HG03354 (cell line): ENCODE measurements around the gene ECHS1.
"Not testable (repeated sequence)": the region's sequence is repeated elsewhere in the genome, so short reads cannot be mapped to it uniquely, and the experiment has no call there.

Source experiments
- ATAC-seq: cut with Tn5 transposase; IDR thresholded peaks from one replicate; pipeline ENCODE4 v1.9.1; 2021; ENCODE audit warnings: mild to moderate bottlenecking; ENCODE audit not compliant: unreplicated experiment, poor library complexity, severe bottlenecking

Gene ECHS1

GRCh38 chr10:133379801-133380666 lies 6.9 kb upstream of the ECHS1 start:
- ATAC-seq = no peak

- ATAC-seq = peak; percentile 63
Measured at GRCh38 chr10:133379152-133379800, 6.1 kb upstream of the ECHS1 start, which contains the start of gene PAOX. PAOX (plus strand) TSS chr10:133379262; CDS start chr10:133379317, 55 bp downstream.

- ATAC-seq = peak; percentile 42
Measured at GRCh38 chr10:133378251-133379096, 5.3 kb upstream of the ECHS1 start.

GRCh38 chr10:133377818-133378250 lies 4.7 kb upstream of the ECHS1 start:
- no peak for ATAC-seq

- no peak for ATAC-seq
Measured at GRCh38 chr10:133377025-133377817, 4.1 kb upstream of the ECHS1 start.

- ATAC-seq = not testable (repeated sequence)
Measured at GRCh38 chr10:133376183-133376582, 3.0 kb upstream of the ECHS1 start.

- no peak for ATAC-seq
Measured at GRCh38 chr10:133375357-133376115, 2.4 kb upstream of the ECHS1 start.

GRCh38 chr10:133372507-133372906 lies 647 bp downstream of the ECHS1 start:
- no peak for ATAC-seq

GRCh38 chr10:133370030-133370786 lies 2.9 kb downstream of the ECHS1 start:
- no peak for ATAC-seq

GRCh38 chr10:133368153-133368552 lies 5.0 kb downstream of the ECHS1 start:
- no peak for ATAC-seq

GRCh38 chr10:133367461-133367860 lies 5.7 kb downstream of the ECHS1 start:
- not testable (repeated sequence) for ATAC-seq

- ATAC-seq = no peak
Measured at GRCh38 chr10:133366751-133367150, 6.4 kb downstream of the ECHS1 start.

GRCh38 chr10:133366130-133366478 lies 7.0 kb downstream of the ECHS1 start:
- ATAC-seq = no peak

- no peak for ATAC-seq
Measured at GRCh38 chr10:133365461-133366129, 7.6 kb downstream of the ECHS1 start.

GRCh38 chr10:133364645-133365431 lies 8.3 kb downstream of the ECHS1 start:
- ATAC-seq = no peak

GRCh38 chr10:133362846-133363245 lies 10.3 kb downstream of the ECHS1 start:
- ATAC-seq = no peak
